ENCODE measurements around the gene CCL11. TPM values are rescaled to one million over a fixed set of nuclear protein-coding genes. Genes with fewer than 3 reads are reported as not detected.

The CCL11 gene
- total and polyA plus RNA-seq, 2 of the 13 experiments (the other 11 are each of a cell fraction or from before 2014, with no cell fraction given) = not detected

- H3K4me3 ChIP-seq (replicated peaks in 1 of 3; ENCODE audit: insufficient read depth in 1 of 3, low read depth in 2 of 3, low read length in 3 of 3) = no peak overlapping the region
- no peaks in the 10 kb centered on the region for H3K4me1 ChIP-seq (ENCODE audit: insufficient read depth, low read length)
- H3K9ac ChIP-seq (ENCODE audit: insufficient read depth, low read depth, low read length) = no peak overlapping the region
- ChIA-PET CTCF (ENCODE audit: low intra/inter-chr PET ratio, low total read pairs) (no interaction called here), POLR2A (no interaction called here)
- no peaks in the 10 kb centered on the region; a peak in 2 of 5 replicates for H3K27me3 ChIP-seq (ENCODE audit: control insufficient read depth in 1 of 2, insufficient read depth in 2 of 2, low read length in 2 of 2)
- H4K20me1 ChIP-seq (ENCODE audit: insufficient read depth, low read length) = no peaks in the 10 kb centered on the region
- in situ Hi-C loops (cut with HindIII; ENCODE audit: extremely low pct_ligation_motif_present, low pct_unique_long_range_greater_than_20kb) = no loop called here
- DNase-seq (ENCODE audit: low spot score) (no peak), ATAC-seq (no peak), FAIRE-seq (no peak)
- 9% methylated on average over 8 of the region's 8 CpGs for WGBS (ENCODE audit: low lambda C conversion rate)
- H3K4me2 ChIP-seq (ENCODE audit: low read depth, low read length) = no peak overlapping the region
- BruUV-seq (replicated peaks) = no TSS peak
- H3K9me3 ChIP-seq (ENCODE audit: low read length) = no peaks in the 10 kb centered on the region
- intact Hi-C loops (cut with micrococcal nuclease; ENCODE audit: unreplicated experiment) = no loop called here
- no peak overlapping the region for H3K27ac ChIP-seq (ENCODE audit: extremely low read length, insufficient read depth, low read length)
- no peak overlapping the region for H2AFZ ChIP-seq (ENCODE audit: low read length)
- H3K36me3 ChIP-seq (replicated peaks in 1 of 2; ENCODE audit: control insufficient read depth in 1 of 2, insufficient read depth in 2 of 2, low read length in 2 of 2) = no peaks in the 10 kb centered on the region
- TF ChIP-seq KLF11 (CRISPR knock-in tag; IDR thresholded peaks at IDR 0.05) (no peak), HBP1 (CRISPR knock-in tag; IDR thresholded peaks at IDR 0.05; ENCODE audit: low read depth) (no peak), ZSCAN21 (CRISPR knock-in tag; IDR thresholded peaks at IDR 0.05; ENCODE audit: borderline replicate concordance) (no peak)
- TF ChIP-seq, protein P1, sequence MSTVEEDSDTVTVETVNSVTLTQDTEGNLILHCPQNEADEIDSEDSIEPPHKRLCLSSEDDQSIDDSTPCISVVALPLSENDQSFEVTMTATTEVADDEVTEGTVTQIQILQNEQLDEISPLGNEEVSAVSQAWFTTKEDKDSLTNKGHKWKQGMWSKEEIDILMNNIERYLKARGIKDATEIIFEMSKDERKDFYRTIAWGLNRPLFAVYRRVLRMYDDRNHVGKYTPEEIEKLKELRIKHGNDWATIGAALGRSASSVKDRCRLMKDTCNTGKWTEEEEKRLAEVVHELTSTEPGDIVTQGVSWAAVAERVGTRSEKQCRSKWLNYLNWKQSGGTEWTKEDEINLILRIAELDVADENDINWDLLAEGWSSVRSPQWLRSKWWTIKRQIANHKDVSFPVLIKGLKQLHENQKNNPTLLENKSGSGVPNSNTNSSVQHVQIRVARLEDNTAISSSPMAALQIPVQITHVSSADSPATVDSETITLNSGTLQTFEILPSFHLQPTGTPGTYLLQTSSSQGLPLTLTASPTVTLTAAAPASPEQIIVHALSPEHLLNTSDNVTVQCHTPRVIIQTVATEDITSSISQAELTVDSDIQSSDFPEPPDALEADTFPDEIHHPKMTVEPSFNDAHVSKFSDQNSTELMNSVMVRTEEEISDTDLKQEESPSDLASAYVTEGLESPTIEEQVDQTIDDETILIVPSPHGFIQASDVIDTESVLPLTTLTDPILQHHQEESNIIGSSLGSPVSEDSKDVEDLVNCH (CRISPR knock-in tag; IDR thresholded peaks at IDR 0.05) = no peak
- no peaks in the 10 kb centered on the region for H3K79me2 ChIP-seq (ENCODE audit: insufficient read depth, low read length)
Measured at GRCh38 chr17:34242587-34243363, 42.8 kb upstream of the CCL11 start.
